Measurements from ENCODE around the gene ISLR. TPM values are rescaled to one million over a fixed set of nuclear protein-coding genes. Genes with fewer than 3 reads are reported as not detected.

ISLR gene
- total and polyA plus RNA-seq, 2 experiments from 2014 or later = 0.55 TPM; not detected in 1

DNA sequence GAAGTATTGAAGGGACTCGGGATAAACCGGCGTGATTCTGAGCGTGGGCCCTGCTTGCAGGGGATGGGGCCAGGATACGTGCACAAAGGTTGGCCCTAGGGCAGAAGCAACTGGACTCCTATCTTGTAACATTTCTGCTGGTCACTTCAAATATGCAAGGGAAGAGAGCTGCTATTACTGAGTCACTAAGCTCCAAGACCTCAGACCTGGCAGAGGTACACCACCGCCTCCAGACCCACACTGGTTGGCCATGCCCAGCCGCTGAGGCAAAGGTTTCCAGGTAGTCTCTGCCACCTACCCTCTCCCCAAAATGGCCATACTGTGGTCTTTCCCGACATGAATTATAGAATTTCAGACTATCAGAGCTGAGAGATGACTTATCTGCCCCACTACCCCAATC is 42.4 kb downstream of the ISLR start (continued):
- TF ChIP-seq, protein P1, sequence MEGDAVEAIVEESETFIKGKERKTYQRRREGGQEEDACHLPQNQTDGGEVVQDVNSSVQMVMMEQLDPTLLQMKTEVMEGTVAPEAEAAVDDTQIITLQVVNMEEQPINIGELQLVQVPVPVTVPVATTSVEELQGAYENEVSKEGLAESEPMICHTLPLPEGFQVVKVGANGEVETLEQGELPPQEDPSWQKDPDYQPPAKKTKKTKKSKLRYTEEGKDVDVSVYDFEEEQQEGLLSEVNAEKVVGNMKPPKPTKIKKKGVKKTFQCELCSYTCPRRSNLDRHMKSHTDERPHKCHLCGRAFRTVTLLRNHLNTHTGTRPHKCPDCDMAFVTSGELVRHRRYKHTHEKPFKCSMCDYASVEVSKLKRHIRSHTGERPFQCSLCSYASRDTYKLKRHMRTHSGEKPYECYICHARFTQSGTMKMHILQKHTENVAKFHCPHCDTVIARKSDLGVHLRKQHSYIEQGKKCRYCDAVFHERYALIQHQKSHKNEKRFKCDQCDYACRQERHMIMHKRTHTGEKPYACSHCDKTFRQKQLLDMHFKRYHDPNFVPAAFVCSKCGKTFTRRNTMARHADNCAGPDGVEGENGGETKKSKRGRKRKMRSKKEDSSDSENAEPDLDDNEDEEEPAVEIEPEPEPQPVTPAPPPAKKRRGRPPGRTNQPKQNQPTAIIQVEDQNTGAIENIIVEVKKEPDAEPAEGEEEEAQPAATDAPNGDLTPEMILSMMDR (conservative IDR thresholded peaks at IDR 0.05; ENCODE audit: low read depth in 2 of 2) = no peak
- TF ChIP-seq ZNF331 (CRISPR knock-in tag; IDR thresholded peaks at IDR 0.05; ENCODE audit: low read depth) (no peak), CREB1 (CRISPR knock-in tag; IDR thresholded peaks at IDR 0.05; ENCODE audit: low read depth) (no peak)
- TF ChIP-seq, protein P2, sequence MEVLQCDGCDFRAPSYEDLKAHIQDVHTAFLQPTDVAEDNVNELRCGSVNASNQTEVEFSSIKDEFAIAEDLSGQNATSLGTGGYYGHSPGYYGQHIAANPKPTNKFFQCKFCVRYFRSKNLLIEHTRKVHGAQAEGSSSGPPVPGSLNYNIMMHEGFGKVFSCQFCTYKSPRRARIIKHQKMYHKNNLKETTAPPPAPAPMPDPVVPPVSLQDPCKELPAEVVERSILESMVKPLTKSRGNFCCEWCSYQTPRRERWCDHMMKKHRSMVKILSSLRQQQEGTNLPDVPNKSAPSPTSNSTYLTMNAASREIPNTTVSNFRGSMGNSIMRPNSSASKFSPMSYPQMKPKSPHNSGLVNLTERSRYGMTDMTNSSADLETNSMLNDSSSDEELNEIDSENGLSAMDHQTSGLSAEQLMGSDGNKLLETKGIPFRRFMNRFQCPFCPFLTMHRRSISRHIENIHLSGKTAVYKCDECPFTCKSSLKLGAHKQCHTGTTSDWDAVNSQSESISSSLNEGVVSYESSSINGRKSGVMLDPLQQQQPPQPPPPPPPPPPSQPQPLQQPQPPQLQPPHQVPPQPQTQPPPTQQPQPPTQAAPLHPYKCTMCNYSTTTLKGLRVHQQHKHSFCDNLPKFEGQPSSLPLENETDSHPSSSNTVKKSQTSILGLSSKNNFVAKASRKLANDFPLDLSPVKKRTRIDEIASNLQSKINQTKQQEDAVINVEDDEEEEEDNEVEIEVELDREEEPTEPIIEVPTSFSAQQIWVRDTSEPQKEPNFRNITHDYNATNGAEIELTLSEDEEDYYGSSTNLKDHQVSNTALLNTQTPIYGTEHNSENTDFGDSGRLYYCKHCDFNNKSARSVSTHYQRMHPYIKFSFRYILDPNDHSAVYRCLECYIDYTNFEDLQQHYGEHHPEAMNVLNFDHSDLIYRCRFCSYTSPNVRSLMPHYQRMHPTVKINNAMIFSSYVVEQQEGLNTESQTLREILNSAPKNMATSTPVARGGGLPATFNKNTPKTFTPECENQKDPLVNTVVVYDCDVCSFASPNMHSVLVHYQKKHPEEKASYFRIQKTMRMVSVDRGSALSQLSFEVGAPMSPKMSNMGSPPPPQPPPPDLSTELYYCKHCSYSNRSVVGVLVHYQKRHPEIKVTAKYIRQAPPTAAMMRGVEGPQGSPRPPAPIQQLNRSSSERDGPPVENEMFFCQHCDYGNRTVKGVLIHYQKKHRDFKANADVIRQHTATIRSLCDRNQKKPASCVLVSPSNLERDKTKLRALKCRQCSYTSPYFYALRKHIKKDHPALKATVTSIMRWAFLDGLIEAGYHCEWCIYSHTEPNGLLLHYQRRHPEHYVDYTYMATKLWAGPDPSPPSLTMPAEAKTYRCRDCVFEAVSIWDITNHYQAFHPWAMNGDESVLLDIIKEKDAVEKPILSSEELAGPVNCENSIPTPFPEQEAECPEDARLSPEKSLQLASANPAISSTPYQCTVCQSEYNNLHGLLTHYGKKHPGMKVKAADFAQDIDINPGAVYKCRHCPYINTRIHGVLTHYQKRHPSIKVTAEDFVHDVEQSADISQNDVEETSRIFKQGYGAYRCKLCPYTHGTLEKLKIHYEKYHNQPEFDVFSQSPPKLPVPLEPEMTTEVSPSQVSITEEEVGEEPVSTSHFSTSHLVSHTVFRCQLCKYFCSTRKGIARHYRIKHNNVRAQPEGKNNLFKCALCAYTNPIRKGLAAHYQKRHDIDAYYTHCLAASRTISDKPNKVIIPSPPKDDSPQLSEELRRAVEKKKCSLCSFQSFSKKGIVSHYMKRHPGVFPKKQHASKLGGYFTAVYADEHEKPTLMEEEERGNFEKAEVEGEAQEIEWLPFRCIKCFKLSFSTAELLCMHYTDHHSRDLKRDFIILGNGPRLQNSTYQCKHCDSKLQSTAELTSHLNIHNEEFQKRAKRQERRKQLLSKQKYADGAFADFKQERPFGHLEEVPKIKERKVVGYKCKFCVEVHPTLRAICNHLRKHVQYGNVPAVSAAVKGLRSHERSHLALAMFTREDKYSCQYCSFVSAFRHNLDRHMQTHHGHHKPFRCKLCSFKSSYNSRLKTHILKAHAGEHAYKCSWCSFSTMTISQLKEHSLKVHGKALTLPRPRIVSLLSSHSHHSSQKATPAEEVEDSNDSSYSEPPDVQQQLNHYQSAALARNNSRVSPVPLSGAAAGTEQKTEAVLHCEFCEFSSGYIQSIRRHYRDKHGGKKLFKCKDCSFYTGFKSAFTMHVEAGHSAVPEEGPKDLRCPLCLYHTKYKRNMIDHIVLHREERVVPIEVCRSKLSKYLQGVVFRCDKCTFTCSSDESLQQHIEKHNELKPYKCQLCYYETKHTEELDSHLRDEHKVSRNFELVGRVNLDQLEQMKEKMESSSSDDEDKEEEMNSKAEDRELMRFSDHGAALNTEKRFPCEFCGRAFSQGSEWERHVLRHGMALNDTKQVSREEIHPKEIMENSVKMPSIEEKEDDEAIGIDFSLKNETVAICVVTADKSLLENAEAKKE (CRISPR knock-in tag; IDR thresholded peaks at IDR 0.05) = no peak

DNA sequence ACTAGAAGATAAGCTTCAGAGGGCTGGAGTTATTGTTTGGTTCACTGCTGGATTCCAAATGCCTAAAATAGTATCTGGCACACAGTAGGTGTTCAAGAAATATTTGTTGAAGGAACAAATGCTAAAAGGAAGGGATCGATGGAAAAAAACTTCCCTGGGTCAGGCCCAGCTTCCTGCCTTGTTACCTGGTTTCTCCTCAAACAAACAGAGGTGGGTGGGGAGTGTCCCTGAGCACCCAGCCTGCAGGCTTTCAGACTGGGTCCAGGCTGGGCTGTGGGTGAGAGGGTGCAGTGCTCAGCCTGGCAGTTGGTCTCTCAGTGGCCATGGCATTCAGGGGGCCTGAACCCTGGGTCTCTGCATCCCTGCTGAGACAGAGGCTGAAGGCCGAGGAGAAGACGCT is 43.4 kb downstream of the ISLR start:
- Histone ChIP-seq H3K4me1 (ENCODE audit: insufficient read depth) (peaks cover 61% of the 10 kb centered on the region), H3K9me2 (ENCODE audit: insufficient read depth) (no peaks in the 10 kb centered on the region), H3K27me3 (ENCODE audit: insufficient read depth) (peaks cover 84% of the 10 kb centered on the region), H3K36me3 (ENCODE audit: insufficient read depth) (no peaks in the 10 kb centered on the region), H3F3A (replicated peaks; ENCODE audit: low read depth) (peaks cover 9% of the 10 kb centered on the region), H4K20me1 (replicated peaks; ENCODE audit: insufficient read depth) (peaks cover 4% of the 10 kb centered on the region; the same call in 1 of the 2 replicates), H3K79me2 (replicated peaks; ENCODE audit: insufficient read depth) (no peaks in the 10 kb centered on the region), H3K27ac (ENCODE audit: low read depth) (no peak overlapping the region), H3K4me2 (no peak overlapping the region), H2AFZ (no peak overlapping the region), H3K4me3 (no peak overlapping the region)
- ATAC-seq = no peak
- Mint-ChIP-seq H3K4me1 (peaks cover 68% of the 10 kb centered on the region), H3K36me3 (ENCODE audit: low read depth) (no peaks in the 10 kb centered on the region), H3K27ac (no peak overlapping the region), H3K27me3 (ENCODE audit: insufficient read depth, low read depth, poor library complexity) (peaks cover 73% of the 10 kb centered on the region), H3K9me3 (no peaks in the 10 kb centered on the region), H3K4me3 (no peak overlapping the region)
- no peak for DNase-seq (ENCODE audit: low spot score)
- TF ChIP-seq JUNB (IDR thresholded peaks at IDR 0.05; ENCODE audit: unreplicated experiment) = no peak
- TF ChIP-seq, protein P2 (CRISPR knock-in tag; IDR thresholded peaks at IDR 0.05) = no peak
- TF ChIP-seq, protein P1 (conservative IDR thresholded peaks at IDR 0.05; ENCODE audit: low read depth in 2 of 2) = no peak

Measured in GM23338 (cell line).